HepG2 (cell line): Measurements from ENCODE around the gene GUCY2D. TPM values are rescaled to one million over a fixed set of nuclear protein-coding genes. Genes with fewer than 3 reads are reported as not detected.

Experiments
- AHR ChIP-seq: IDR thresholded peaks from 2 replicates; pipeline ENCODE4 v1.6.1; 2018; ENCODE audit warnings: missing genetic modification reagents, missing compliant biosample characterization
- EP300 ChIP-seq, 3 experiments: sonication (generic) in 1 of 3; formaldehyde crosslinking in 1 of 3; IDR thresholded peaks; 2 replicates each; pipeline versions ENCODE4 v1.5.1 to v1.6.1; 2011 to 2020; ENCODE audit warnings: low read depth in 2 of 3, low read length in 2 of 3, borderline replicate concordance in 1 of 3, improper control_type of control experiment in 1 of 3, mild to moderate bottlenecking in 1 of 3, missing genetic modification reagents in 1 of 3, moderate library complexity in 1 of 3
- IRF2 ChIP-seq: IDR thresholded peaks from 2 replicates; pipeline ENCODE4 v1.6.1; 2018; ENCODE audit warnings: missing genetic modification reagents, missing compliant biosample characterization
- KLF13 ChIP-seq: sonication (generic); formaldehyde crosslinking; IDR thresholded peaks from 2 replicates; pipeline ENCODE4 v1.4.0; 2020; ENCODE audit warnings: mild to moderate bottlenecking, missing genetic modification reagents
- MTA3 ChIP-seq: sonication (generic); formaldehyde crosslinking; IDR thresholded peaks from 2 replicates; pipeline ENCODE4 v1.4.0; 2020; ENCODE audit warnings: missing genetic modification reagents
- ZNF12 ChIP-seq: sonication (generic); formaldehyde crosslinking; IDR thresholded peaks from 2 replicates; pipeline ENCODE4 v1.5.0; 2020; ENCODE audit warnings: missing genetic modification reagents
- ZNF703 ChIP-seq: sonication (generic); formaldehyde crosslinking; IDR thresholded peaks from 2 replicates; pipeline ENCODE4 v1.5.1; 2020; ENCODE audit warnings: missing genetic modification reagents, mild to moderate bottlenecking, moderate library complexity, borderline replicate concordance
- ZSCAN25 ChIP-seq: sonication (generic); formaldehyde crosslinking; IDR thresholded peaks from 2 replicates; pipeline ENCODE4 v1.8.0; 2022; ENCODE audit warnings: mild to moderate bottlenecking, missing genetic modification reagents
- polyA plus RNA-seq, 8 experiments: library from polyadenylated mRNA; depleted of rRNA in 3 of 8; stranded (reverse) in 7 of 8; unstranded in 1 of 8; fragments of >200 nt; fragmentation: Illumina TruSeq in 4 of 8; extraction: Trizol in 4 of 8; gene quantifications; 2 replicates each; pipeline versions ENCODE4 v1.2.1 to v1.2.3, GENCODE V29; 2011 to 2016; ENCODE audit warnings: low read depth in 4 of 8, missing spikeins in 1 of 8, mixed read lengths in 1 of 8; ENCODE audit not compliant: insufficient read depth in 1 of 8
- total RNA-seq, 5 experiments: library from RNA; depleted of rRNA; stranded (reverse); fragments of >200 nt; fragmentation: Illumina TruSeq; extraction: Trizol; gene quantifications; 2 replicates each; pipeline ENCODE4 v1.2.3, GENCODE V29; 2016; ENCODE audit warnings: low read depth in 1 of 5
- TF ChIP-seq, protein P1 (sequence below): IDR thresholded peaks from 2 replicates; pipeline ENCODE4 v1.6.1; 2016; ENCODE audit warnings: low read depth
- TF ChIP-seq, protein P2 (sequence below): sonication (generic); formaldehyde crosslinking; IDR thresholded peaks from 2 replicates; pipeline ENCODE4 v1.8.0; 2022; ENCODE audit warnings: mild to moderate bottlenecking, missing genetic modification reagents, moderate library complexity
- TF ChIP-seq, protein P3 (sequence below): sonication (generic); formaldehyde crosslinking; IDR thresholded peaks from 2 replicates; pipeline ENCODE4 v1.5.0; 2020; ENCODE audit warnings: mild to moderate bottlenecking, missing genetic modification reagents, borderline replicate concordance

The GUCY2D gene
- total and polyA plus RNA-seq, 2 of the 13 experiments (the other 11 are each of a cell fraction or from before 2014, with no cell fraction given): not detected

GRCh38 chr17:8016632-8017424 is 14.4 kb downstream of the GUCY2D start (continued):
- TF ChIP-seq, protein P1, sequence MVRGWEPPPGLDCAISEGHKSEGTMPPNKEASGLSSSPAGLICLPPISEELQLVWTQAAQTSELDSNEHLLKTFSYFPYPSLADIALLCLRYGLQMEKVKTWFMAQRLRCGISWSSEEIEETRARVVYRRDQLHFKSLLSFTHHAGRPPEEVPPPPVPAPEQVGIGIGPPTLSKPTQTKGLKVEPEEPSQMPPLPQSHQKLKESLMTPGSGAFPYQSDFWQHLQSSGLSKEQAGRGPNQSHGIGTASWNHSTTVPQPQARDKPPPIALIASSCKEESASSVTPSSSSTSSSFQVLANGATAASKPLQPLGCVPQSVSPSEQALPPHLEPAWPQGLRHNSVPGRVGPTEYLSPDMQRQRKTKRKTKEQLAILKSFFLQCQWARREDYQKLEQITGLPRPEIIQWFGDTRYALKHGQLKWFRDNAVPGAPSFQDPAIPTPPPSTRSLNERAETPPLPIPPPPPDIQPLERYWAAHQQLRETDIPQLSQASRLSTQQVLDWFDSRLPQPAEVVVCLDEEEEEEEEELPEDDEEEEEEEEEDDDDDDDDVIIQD: no peak
- peak; percentile 31; the same call in 1 of the 2 replicates for TF ChIP-seq IRF2 (CRISPR knock-in tag)
- no peak for TF ChIP-seq ZNF12 (CRISPR knock-in tag)
- TF ChIP-seq KLF13 (CRISPR knock-in tag): no peak
- TF ChIP-seq AHR: no peak
- no peak for TF ChIP-seq MTA3 (CRISPR knock-in tag)
- no peak for TF ChIP-seq ZSCAN25
- no peak for TF ChIP-seq ZNF703 (CRISPR knock-in tag)
- no peak for TF ChIP-seq EP300 (IDR thresholded peaks at IDR 0.05; ENCODE audit: low read depth in 2 of 2, low read length in 2 of 2)
- no peak for TF ChIP-seq EP300 (CRISPR knock-in tag; IDR thresholded peaks at IDR 0.05; ENCODE audit: borderline replicate concordance)
- TF ChIP-seq, protein P2, sequence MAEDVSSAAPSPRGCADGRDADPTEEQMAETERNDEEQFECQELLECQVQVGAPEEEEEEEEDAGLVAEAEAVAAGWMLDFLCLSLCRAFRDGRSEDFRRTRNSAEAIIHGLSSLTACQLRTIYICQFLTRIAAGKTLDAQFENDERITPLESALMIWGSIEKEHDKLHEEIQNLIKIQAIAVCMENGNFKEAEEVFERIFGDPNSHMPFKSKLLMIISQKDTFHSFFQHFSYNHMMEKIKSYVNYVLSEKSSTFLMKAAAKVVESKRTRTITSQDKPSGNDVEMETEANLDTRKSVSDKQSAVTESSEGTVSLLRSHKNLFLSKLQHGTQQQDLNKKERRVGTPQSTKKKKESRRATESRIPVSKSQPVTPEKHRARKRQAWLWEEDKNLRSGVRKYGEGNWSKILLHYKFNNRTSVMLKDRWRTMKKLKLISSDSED: no peak
- TF ChIP-seq, protein P3, sequence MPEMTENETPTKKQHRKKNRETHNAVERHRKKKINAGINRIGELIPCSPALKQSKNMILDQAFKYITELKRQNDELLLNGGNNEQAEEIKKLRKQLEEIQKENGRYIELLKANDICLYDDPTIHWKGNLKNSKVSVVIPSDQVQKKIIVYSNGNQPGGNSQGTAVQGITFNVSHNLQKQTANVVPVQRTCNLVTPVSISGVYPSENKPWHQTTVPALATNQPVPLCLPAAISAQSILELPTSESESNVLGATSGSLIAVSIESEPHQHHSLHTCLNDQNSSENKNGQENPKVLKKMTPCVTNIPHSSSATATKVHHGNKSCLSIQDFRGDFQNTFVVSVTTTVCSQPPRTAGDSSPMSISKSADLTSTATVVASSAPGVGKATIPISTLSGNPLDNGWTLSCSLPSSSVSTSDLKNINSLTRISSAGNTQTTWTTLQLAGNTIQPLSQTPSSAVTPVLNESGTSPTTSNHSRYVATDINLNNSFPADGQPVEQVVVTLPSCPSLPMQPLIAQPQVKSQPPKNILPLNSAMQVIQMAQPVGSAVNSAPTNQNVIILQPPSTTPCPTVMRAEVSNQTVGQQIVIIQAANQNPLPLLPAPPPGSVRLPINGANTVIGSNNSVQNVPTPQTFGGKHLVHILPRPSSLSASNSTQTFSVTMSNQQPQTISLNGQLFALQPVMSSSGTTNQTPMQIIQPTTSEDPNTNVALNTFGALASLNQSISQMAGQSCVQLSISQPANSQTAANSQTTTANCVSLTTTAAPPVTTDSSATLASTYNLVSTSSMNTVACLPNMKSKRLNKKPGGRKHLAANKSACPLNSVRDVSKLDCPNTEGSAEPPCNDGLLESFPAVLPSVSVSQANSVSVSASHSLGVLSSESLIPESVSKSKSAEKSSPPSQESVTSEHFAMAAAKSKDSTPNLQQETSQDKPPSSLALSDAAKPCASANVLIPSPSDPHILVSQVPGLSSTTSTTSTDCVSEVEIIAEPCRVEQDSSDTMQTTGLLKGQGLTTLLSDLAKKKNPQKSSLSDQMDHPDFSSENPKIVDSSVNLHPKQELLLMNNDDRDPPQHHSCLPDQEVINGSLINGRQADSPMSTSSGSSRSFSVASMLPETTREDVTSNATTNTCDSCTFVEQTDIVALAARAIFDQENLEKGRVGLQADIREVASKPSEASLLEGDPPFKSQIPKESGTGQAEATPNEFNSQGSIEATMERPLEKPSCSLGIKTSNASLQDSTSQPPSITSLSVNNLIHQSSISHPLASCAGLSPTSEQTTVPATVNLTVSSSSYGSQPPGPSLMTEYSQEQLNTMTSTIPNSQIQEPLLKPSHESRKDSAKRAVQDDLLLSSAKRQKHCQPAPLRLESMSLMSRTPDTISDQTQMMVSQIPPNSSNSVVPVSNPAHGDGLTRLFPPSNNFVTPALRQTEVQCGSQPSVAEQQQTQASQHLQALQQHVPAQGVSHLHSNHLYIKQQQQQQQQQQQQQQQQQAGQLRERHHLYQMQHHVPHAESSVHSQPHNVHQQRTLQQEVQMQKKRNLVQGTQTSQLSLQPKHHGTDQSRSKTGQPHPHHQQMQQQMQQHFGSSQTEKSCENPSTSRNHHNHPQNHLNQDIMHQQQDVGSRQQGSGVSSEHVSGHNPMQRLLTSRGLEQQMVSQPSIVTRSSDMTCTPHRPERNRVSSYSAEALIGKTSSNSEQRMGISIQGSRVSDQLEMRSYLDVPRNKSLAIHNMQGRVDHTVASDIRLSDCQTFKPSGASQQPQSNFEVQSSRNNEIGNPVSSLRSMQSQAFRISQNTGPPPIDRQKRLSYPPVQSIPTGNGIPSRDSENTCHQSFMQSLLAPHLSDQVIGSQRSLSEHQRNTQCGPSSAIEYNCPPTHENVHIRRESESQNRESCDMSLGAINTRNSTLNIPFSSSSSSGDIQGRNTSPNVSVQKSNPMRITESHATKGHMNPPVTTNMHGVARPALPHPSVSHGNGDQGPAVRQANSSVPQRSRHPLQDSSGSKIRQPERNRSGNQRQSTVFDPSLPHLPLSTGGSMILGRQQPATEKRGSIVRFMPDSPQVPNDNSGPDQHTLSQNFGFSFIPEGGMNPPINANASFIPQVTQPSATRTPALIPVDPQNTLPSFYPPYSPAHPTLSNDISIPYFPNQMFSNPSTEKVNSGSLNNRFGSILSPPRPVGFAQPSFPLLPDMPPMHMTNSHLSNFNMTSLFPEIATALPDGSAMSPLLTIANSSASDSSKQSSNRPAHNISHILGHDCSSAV (CRISPR knock-in tag): no peak
- TF ChIP-seq, all 625 proteins: peak for 62
